Fibroblast of pulmonary artery (primary cell): ENCODE data around the gene SAMD9.

Experiments used
- DNase-seq: peaks from one replicate; pipeline ENCODE4 v3.0.0-alpha.2; 2010; ENCODE audit warnings: low read depth
- H3K4me3 ChIP-seq: replicated peaks from 2 replicates; pipeline ENCODE4 v1.5.1; 2011; ENCODE audit warnings: low read depth, mild to moderate bottlenecking, control low read depth, low read length, moderate library complexity
- TF ChIP-seq, protein P1 (sequence below): IDR thresholded peaks from 2 replicates; pipeline ENCODE4 v1.5.1; 2011; ENCODE audit warnings: mild to moderate bottlenecking, control low read depth, low read length, inconsistent platforms; ENCODE audit errors: missing control alignments

The SAMD9 gene

DNA sequence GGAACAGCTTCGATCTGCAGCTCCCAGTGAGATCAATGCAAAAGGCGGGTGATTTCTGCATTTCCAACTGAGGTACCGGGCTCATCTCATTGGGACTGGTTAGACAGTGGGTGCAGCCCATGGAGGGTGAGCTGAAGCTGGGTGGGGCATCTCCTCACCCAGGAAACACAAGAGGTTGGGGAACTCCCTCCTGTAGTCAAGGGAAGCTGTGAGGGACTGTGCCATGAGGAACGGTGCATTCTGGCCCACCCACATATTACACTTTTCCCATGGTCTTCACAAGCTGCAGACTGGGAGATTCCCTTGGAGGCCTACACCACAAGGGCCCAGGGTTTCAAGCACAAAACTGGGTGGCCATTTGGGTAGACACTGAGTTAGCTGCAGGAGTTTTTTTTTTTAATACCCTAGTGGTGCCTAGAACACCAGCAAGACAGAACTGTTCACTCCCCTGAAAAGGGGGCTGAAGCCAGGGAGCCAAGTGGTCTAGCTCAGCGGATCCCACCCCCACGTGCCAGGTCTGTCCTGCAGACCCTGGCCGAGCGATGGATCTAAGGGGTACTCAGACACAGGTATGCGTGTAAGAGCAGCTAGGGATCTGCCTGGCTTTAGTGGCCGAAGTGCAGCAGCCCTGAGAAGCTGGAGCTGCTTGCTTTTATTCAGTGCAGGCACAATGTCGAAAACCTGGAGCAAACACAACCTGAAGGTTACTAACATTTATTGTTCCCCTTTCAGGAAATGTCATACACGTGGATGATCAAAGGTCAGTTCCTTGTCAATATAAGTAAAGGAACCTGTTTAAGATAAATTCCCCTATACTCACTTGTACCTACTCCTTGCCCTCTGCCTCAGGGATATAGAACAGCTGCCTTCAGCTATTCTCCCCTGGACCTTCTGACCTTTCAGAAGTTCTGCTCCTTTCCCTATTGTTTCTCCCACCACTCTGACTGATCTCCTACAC lies 3.1 kb upstream of the SAMD9 start:
- H3K4me3 ChIP-seq: no peak overlapping the region
- DNase-seq: no peak
- TF ChIP-seq, protein P1, sequence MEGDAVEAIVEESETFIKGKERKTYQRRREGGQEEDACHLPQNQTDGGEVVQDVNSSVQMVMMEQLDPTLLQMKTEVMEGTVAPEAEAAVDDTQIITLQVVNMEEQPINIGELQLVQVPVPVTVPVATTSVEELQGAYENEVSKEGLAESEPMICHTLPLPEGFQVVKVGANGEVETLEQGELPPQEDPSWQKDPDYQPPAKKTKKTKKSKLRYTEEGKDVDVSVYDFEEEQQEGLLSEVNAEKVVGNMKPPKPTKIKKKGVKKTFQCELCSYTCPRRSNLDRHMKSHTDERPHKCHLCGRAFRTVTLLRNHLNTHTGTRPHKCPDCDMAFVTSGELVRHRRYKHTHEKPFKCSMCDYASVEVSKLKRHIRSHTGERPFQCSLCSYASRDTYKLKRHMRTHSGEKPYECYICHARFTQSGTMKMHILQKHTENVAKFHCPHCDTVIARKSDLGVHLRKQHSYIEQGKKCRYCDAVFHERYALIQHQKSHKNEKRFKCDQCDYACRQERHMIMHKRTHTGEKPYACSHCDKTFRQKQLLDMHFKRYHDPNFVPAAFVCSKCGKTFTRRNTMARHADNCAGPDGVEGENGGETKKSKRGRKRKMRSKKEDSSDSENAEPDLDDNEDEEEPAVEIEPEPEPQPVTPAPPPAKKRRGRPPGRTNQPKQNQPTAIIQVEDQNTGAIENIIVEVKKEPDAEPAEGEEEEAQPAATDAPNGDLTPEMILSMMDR: no peak

DNA sequence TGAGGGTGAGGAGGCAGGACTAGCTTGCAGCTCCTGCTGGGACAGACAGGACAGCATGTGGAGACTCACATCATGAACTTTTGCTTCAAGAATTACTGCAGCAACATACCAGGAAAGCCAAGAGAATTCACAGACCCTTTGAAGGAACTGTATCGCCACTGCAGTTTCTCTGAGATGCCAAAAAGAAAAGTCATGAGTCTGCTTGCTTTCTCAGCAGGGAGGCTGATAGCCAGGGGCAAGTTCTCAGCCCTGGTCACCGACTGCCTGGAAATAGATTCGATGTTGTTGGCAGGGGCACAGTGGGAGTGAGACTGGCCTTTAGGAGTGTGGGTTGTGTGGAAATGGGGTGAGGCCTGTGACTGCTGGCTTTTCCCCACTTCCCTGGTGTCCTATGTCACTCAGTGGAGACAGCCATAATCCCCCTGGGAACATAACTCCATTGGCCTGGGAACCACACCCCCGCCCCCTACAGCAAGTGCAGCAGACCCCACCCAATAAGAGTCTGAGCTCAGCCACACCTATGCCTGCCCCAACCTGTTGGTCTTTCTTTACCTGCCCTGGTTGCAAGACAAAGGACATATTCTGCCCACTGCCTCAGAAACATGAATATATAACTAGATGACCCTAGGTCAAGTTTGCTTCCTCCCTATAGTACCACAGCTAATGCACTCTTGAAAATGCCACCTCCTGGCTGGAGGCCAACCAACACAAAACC lies 1.6 kb upstream of the SAMD9 start:
- TF ChIP-seq, protein P1: no peak
- DNase-seq: no peak
- no peak overlapping the region for H3K4me3 ChIP-seq

DNA sequence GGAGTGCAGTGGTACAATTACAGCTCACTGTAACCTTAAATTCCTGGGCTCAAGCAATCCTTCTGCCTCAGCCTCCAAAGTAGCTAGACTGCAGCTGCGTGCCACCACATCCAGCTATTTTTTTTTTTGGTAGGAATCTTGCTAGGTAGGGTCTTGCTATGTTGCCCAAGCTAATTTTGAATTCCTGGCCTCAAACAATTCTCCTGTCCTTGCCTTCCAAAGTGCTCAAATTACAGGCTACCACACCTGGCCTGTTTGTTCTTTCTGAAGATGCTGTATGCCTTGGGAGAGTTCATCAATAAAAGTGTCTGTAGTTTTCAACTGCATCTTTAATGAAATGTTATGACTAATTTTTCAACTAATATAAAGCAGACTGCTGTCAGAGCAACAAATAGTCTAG lies 452 bp downstream of the SAMD9 start:
- no peak for DNase-seq
- TF ChIP-seq, protein P1: no peak
- H3K4me3 ChIP-seq: peak overlapping the region; percentile 60

DNA sequence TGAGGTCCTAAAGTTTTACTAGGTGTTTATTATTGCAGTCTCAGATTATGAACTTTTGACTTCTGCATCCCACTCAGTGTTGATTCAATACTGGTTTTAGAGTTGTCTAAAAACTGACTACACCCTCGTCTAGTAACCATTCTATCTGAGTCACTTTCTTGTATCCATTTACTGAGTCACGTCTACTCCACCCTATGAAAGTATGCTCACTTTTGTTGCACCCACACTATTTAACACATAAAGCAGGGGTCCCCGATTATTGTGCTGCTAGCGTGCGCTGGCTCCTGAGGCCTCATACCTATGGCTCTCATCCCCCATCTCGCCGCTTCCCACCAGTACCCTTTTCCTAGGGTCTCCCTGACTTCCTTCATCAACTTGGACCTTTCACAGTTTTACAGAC lies 2.0 kb downstream of the SAMD9 start:
- peak overlapping the region; percentile 21 for H3K4me3 ChIP-seq
- DNase-seq: peak; percentile 23
- TF ChIP-seq, protein P1: no peak

DNA sequence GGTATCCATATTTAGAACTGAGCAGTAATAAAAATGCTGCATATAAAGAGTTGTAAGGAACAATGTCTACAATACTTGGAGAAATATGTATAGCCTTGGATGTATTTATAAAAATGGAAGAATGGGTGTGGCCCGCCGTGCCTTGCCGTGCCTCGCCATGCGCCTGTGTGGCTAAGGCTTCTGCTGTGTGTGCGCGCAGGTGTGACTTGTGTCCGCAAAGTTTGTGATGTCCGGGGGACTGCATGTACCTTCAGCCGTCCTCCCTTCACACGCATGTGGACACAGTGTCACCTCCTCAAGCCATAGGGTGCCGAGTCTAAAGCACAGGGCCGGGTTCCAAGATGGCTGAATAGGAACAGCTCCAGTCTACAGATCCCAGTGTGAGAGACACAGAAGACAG lies 9.8 kb downstream of the SAMD9 start:
- H3K4me3 ChIP-seq: no peak overlapping the region
- no peak for DNase-seq
- TF ChIP-seq, protein P1: no peak

DNA sequence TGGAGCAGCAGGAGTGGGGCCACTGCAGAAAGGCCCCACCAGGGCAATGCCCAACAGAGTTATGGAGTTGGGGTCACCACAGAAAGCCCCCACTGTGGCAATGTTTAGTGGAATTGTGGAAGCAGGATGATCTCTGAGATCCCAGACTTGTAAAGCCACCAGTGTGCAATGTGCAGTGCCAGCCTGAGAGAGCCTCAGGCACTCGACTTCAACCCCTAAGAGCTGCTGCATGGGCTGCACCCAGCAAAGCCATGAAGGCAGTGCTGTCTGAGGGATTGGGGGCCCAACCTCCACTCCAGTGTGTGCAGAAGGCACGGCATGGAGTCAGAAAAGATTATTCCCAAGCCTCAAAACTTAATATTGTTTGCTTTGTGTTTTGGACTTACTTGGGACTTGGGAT lies 20.4 kb downstream of the SAMD9 start:
- H3K4me3 ChIP-seq: no peak overlapping the region
- TF ChIP-seq, protein P1: no peak
- DNase-seq: no peak
